ENCODE data around the gene CHKA.

CHKA gene

DNA sequence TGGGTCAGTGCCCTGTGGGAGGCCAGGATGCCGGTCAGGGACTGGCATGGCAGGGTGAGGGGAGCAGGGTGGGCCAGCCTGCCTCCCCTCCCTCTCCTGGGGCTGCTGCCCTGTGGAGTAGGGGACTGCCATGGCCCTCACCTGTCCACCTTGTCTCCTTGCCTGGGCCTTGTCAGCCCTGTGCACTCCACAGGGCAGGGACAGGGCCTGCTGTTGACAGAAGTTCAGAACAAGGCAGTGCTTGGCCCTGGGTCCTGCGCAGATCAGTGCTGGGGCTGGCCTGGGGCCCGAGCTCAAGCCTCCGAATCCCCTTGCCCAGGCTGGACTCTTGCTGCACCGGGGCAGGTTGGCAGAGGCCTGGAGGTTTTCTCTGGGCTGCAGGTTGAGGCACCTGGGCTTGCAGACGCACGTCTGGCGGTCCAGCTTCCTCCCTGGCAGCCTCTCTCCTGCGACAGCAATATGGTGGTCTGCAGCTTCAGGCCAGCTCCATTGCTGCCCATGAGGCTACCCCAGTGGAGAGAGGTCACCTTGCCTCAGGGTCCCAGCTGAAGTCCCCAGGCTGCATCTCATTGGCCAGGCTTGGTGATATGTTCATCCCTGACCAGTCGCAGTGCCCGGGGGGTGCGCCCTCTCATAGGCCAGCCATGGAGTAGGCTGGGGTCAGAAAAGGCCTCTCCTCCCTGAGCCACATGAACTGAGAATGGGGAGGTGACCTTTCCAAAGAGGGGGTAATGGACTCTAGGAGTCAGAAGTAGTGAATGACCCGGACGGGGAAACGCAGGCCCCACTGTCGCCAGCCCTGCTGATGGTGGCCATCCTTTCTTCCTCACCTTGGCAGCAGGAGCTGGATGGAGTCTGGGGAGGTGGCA lies 21.5 kb upstream of the CHKA start:
- DNase-seq, result no peak

DNA sequence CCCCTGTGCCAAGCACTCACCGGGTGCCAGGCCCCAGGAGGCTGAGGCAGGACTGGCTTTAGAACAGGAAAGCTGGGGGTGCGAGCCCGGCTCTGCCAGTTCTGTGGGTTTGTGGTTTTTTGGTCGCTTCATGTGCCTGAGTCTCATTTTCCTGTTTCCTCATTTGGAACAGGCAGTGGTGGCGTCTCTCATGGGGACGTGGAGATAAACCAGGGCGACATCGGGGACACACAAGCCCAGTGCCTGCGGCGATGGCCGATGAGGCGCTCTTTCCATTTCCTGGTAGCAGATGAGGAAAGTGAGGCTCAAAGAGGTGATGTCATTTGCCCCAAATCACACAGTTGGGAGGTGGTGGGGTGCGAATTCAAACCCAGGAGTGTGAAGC lies 20.8 kb upstream of the CHKA start:
- DNase-seq, result no peak

DNA sequence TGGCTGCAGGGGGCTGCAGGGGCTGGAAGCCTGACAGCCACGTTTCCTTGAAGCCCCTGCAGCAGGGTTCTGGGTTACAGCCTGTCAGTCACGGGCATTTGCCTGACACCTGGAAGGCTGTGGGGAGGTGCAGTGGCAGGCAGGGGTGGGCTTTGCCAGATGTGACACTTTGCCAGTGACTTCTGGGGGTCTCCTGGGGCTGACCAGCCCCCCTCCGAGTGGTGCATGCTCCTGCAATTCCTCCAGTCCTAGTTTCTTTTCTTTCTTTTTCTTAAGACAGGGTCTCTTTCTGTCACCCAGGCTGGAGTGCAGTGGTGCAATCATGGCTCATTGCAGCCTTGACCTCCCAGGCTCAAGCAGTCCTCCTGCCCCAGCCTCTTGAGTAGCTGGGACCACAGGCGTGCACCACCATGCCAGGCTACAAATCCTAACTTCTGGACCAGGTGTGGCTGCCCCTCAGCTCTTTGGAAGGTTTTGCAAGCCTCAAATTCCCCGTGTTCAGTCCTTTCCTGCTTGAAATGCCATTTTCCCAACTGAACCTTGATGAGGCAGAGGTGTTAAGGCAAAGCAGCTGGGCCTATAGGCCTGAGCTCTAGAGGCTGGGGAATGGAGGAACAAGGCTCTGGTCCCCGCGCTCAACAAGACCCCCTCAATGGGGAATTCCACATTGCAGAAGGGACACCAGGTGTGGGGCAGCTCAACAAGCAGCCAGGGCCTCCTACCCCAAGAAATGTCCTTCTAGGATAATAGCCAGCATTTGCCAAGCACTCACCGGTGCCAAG lies 20.2 kb upstream of the CHKA start:
- DNase-seq, result no peak

DNA sequence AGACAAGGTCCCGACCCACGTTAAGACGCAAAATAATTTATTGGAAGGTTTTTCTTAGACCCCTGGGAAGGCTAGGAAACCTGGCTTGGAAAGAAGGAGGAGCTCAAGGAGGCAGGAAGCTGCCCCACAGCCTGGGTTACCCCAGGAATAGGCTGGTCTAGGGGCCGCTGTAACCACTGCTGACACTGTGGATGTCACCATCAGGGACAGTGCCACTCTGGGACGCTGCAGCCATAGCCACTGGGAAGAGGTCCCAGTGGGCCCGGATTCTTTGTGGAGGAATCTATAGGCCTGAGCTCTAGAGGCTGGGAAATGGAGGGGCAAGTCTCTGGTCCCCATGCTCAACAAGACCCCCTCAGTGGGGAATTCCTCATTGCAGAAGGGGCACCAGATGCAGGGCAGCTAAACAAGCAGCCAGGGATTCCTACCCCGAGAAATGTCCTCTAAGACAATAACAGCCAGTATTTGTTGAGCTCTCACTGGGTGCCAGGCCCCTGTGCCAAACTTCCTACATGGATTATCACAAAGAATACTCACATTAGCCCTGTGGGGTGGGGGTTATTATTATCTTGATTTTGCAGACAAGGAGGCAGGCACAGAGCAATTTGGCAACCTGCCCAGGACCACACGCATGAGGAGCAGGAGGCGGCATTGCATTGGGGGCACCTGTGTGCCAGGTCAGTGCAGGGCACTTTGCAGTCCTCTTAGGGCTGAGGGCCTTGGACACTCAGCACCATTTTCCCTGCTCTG lies 19.5 kb upstream of the CHKA start:
- peak; percentile 10 for DNase-seq

DNA sequence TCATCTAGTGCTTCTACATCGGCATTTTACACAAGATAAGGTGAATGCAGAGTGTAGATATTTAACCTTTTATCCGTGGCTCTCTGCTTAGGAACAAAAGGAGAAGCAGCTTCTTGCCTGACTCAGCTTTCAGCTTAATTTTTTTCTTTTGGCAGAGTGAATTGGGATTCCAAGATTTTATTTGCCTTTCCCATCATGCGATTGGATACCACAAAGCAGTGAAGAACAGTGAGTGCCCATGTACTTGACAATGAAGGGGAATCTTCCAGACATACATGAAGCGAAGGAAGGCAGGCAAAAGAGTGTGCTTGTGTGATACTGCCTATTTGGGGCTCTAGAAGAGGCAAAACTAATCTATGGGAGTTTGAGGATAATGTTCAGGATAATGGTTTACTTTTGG lies 17.0 kb upstream of the CHKA start:
- no peak for DNase-seq

DNA sequence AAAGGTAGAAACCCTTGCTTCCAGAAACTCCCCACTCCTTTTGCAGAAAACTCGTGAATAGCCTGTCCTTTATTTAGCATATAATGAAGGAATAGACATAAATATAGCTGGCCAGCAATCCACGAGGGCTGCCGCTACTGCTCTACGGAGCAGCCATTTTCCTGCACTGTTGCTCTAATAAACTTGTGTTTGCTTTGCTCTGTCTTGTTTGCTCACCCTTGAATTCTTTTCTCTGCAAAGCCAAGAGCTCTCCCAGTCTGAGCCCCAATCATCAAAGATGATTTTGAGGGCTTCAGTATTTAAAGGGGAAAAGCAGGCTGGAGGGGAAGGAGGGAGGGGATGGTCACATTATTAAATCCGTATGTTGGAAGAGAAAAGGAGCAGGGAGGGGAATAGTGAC lies 16.6 kb upstream of the CHKA start:
- no peak for DNase-seq

DNA sequence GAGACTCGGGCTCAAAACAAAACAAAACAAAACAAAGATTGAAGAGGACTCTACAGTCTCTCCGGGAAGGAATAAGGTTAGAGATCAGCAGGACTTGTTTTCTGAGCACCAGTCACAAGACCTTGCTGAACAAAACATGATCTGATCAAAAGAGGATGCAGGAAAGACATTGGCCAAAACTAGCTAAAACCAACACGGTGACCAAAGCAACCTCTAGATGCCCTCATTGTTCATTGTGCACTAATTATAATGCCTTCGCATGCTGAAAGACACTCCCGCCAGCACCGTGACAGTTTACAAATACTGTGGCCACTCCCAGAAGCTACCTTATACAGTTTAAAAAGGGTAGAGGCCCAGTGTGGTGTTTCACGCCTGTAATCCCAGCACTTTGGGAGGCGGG lies 15.7 kb upstream of the CHKA start:
- no peak for DNase-seq

DNA sequence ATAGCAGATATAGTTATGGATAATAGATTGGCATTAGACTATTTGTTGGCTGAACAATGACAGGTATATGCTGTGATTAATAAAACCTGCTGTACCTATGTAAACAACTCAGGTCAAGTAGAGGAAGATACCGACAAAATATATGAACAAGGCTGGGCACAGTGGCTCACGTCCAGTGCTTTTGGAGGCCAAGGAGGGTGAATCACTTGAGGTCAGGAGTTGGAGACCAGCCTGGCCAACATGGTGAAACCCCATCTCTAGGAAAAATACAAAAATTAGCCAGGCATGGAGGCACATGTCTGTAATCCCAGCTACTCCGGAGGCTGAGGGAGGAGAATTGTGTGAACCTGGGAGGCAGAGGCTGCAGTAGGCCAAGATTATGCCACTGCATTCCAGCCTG lies 14.0 kb upstream of the CHKA start:
- no peak for DNase-seq

DNA sequence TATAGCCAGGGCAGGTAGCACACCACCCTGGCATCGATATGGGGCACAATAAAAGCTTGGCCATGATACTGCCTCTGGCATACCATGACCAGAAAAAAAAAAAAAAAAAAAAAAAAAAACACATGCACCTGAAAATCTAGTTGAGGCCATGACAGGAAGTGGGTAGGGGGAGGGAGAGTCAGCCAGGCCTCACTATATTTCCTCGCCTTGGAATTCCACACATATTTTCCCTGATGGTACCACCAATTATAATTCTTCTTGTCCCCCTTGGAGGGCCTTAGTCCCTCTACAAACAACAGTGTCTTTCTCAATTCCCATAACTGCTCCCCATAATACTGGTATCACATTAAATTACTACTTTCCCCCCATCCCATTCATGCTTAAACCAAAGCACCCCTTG lies 12.6 kb upstream of the CHKA start:
- no peak for DNase-seq

DNA sequence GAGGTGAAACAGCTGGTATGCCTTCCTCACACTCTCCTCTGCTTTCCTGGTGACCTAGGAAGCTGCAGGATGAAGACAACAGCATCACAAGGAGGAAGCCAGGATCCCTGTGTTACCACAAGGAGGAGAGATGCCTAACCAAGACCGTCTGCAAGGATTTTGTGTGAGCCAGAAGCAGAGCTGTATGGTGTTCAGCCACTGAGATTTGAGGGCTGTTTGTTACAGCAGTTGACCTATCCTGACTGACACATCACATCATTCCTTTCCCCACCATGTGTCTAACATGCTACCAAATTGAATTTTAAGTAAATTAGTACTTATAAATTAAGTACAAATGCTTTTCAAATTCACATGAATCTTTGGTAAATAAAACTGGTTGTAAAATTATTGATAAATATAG lies 8.9 kb upstream of the CHKA start:
- no peak for DNase-seq

DNA sequence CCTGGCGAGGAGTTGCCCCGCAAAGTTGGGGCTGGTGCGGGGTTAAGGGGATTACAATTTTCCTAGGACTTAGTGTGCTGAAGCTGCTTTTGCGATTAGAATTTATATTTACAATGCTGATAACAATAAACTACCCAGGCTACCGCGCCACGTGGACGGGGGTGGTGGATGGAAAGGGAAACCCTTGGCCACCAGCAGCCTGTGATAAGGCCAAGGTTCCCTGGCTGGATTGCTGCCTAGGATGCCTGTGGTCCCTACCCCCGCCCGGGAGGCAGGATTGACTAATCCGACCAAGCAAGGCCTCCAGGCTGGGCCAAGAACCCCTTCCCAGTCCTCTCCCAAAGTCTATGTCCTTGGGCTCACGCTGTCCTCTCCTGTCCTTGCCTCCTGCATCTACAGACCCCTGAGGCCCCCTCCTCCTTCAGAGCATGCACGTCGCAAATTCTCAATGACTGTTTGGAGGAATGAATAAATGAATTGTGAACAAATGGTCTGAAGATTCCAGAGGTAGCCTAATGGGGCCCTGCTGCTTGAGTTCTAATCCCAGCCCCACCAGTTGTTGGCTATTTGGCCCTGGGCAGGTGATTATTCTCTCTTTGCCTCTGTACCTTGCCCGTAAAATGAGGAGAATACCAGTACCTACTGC lies 7.6 kb upstream of the CHKA start:
- DNase-seq, result no peak

DNA sequence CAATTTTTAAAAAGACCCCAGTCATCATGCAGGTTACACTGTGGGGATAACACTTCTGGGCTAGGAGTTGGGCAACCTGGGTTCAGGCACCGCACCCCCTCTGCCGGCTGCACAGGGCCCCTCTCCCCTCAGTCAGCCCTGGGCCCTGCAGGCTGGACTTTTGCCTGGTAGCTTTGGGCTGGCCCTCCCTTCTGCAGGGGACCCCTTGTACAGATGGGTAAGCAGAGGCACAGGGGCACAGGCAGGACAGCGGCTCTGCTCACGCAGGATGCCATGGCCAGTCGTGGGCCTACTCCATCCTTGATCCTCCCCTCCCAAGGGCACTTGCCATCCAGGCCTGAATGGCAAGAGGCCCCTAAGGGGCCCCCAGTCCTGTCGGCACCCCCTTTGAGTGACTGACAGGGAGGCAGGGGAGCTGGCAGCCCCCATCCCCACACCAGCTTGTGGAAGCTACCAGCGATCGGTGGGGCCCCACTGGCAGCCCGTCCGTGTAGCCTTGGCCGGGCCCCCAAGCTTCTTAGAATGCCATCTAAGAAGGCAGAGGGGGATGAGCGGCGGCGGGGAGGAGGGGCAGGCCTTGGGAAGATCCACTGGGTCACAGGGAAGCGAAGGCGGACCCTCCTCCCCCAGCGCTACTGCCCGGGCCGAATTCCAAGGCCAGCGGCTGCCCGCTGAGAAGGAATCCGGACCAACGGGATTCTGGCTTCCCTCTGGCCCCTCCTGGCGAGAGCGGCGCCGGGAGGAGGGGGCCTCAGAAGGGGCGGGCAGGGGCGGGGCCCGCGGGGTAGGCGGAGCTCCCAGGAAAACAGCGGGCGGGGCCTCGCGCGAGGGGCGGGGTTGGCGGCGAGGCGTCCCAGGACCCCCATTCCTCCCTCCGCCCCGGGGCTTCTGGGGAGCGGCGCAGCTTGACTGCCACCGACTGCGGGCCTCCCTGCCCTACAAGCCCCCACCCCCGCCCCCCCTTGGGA lies 6.8 kb upstream of the CHKA start:
- DNase-seq, result peak; percentile 77

DNA sequence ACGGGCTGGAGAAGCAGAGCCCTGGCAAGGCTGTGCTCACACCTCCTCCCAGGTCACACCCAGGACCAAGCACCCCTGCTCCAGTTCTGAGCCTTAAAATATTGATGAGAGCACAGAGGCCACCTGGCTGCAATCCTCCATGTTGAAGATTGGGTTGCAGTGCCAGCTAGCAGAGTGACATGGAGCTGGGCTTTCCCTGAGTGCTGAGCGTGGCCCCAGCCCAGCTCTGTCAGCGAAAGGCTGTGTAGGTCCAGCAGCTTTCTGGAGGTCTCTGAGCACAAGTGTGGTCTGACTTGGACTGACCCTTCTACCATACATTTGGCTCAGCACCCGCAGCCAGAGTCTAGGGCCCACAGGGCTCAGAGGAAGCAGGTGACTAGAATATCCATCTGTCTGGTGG lies 4.0 kb upstream of the CHKA start:
- DNase-seq, result no peak

DNA sequence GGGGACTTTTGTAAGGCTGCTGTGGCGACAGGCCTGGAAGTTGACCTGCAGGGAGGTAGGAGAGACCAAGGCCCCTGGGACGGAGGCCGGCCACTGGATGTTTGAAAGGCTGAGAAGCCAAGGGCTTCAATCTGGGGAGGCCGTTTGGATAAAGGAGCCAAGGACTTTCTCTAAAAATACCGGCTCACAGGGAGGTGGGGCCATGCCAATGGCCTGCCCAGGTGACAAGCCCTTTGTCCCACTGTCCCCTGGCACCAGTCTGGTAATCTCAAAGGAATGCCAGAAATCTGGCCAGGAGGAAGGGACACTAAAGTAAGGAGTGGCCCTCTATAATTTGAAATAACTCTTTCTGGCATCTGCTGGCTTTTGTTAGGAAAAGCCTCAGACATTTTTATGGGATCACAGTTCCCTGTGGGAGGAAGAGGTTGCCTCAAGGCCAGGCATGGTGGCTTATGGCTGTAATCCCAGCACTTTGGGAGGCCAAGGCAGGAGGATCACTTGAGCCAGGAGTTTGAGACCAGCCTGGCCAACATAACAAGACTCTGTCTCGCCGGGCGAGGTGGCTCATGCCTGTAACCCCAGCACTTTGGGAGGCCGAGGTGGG lies 1.9 kb upstream of the CHKA start:
- peak; percentile 20 for DNase-seq

DNA sequence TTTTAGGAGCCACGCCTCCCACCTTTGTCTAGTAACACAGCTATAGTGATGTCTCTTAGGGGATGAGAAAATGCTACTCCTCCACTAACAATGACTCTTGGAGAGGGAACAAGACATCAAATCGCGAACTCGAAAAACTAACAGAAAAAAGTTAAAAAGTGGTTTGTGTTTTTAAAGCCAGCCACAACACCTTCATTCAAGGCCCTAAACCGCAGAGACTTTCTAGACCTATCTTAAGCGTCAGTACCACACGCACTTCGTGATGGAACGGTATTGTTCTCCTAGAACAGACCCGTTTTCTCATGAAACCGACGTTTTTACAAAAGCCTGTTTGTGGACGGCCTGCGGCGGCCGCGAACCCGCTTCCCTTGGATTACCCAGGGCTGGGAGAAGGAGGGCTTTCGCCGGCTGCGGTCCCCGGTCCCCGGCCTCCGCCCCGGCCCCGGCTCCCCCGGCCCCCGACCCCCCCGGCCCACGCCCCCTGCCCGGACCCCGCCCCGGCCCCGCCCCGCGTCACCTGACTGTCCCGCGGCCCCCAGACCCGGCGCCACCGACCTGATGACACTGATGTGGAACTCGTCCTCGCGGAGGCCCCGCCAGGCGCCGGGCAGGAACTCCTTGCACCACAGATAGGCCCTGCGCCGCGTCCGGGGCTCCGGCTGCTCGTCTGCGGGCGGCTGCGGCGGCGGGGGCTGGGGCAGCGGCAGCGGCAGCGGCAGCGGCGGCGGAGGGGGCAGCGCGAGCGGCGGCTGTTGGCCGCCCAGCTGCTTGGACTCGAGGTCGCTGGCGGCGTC lies 718 bp downstream of the CHKA start:
- DNase-seq, result peak; percentile 57

DNA sequence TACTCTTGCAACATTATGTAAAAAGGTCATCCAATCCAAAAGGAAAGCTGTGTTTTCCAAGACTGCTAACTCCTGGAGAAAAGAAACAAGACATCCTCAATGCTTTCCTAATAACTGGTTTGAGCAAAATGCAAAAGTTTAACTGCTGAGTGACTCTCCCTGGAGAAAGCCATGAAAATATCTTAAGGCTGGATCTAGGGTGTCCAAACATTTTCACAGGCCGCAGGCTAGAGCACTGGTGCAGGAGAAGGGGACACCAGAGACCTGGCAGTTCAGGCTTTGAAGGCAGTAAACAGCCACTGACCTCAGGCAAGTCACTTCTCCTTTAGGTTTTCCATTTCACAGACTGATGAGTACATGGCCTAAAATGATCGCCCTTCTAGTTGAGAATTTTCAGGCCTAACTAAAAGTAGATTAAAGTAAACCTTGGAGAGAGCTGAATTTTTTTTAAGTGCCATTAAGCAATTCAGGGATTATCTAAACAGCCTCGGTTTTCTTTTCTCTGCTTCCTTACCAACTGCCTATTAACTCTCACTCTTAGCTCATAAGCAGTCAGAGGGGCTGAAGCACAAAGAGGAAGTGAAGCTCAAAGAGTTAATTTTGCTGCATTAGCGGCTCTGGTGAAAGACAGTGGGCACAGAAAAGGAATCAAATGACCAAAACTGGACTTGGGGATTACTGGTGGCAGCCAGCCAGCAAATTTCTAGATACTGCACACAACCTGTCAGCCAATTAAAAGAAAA lies 2.3 kb downstream of the CHKA start:
- DNase-seq, result peak; percentile 39

DNA sequence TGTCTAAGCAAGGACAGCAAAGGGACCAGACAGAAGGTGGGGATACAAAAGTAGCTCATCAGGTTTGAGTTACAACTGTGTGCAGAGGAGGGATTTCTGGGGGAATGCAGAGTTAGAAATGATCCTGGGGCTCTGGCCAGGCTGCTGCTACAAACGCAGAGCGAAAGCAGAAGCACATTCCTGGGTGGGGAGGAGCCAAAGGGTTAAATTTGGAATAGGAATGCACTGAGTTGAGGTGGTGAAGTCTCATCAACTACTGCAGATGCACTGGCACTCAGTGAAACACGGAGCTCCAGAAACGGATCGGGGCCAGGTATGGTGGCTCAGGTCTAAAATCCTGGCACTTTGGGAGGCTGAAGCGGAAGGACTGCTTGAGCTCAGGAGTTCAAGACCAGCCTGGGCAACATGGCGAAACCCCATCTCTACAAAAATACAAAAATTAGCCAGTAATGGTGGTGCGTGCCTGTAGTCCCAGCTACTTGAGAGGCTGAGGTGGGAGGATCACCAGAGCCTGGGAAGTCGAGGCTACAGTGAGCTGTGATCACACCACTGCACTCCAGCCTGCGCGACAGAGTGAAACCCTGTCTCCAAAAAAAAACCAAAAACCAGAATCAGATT lies 3.2 kb downstream of the CHKA start:
- no peak for DNase-seq

DNA sequence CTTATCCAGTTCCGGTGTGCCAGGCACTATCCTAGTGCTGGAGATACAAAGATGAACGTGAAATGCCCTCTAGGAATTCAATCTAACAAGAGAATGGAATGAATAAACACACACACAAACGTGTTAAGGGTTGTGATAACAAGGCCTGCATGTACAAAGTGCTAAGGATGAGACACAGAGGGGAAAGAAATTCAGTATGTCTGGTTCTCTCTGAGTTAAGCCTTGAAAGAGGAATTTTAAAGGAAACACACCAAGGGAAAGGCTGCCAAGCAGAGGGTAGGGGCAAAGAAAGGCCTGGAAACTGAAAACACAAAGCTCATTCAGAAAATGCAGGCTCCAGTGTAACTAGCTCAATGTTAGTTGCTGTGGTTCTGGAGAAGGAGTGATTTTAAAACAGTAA lies 4.2 kb downstream of the CHKA start:
- peak; percentile 76 for DNase-seq

DNA sequence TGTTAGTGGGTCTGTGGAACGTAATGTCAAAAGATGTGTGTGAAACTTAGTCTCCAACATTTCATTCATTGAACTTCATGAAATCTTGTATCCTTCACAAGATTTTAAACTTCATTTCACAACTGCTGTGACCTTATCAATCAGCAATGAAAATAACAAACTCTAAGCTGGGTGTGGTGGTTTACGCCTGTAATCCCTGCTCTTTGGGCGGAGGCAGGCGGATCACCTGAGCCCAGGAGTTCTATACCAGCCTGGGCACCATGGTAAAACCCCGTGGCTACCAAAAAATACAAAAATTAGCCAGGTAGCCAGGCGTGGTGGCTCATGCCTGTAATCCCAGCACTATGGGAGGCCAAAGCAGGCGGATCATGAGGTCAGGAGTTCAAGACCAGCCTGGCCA lies 5.1 kb downstream of the CHKA start:
- DNase-seq, result no peak
